ENCODE results near the gene HTT. TPM values are rescaled to one million over a fixed set of nuclear protein-coding genes. Genes with fewer than 3 reads are reported as not detected.
A peak's percentile ranks its signal among the peaks of the same experiment; 100 is the strongest.

The HTT gene
- total and polyA plus RNA-seq, 4 donors: 8.6 to 39.8 (median 16.4) TPM

GRCh38 chr4:3039706-3040366, 34.6 kb upstream of the HTT start (continued):
- TF ChIP-seq TAF1 (conservative IDR thresholded peaks at IDR 0.05): no peak
- no peak for TF ChIP-seq HNF4G (IDR thresholded peaks at IDR 0.05)
- no peak for TF ChIP-seq ATF3 (IDR thresholded peaks at IDR 0.05)
- TF ChIP-seq JUND (IDR thresholded peaks at IDR 0.05): no peak
- no peak for TF ChIP-seq FOXA1 (IDR thresholded peaks at IDR 0.05)

GRCh38 chr4:3040452-3041191, 33.9 kb upstream of the HTT start:
- no peaks in the 10 kb centered on the region for H3K36me3 ChIP-seq (ENCODE audit: control insufficient read depth in 4 of 4, insufficient read depth in 3 of 4, low read depth in 1 of 4, low read length in 3 of 4)
- no peaks in the 10 kb centered on the region for H3K27me3 ChIP-seq (ENCODE audit: control insufficient read depth in 4 of 4, insufficient read depth in 4 of 4, low read length in 3 of 4)
- no peaks in the 10 kb centered on the region for H3K9me3 ChIP-seq (ENCODE audit: control insufficient read depth in 4 of 4, low read length in 3 of 4)
- no peak for DNase-seq (ENCODE audit: low spot score)
- H3K9ac ChIP-seq (ENCODE audit: low read depth in 1 of 2, low read length in 2 of 2): no peak overlapping the region
- WGBS: 89% methylated on average over 28 of the region's 28 CpGs
- no peak overlapping the region for H3K4me3 ChIP-seq (ENCODE audit: low read depth in 1 of 3, low read length in 3 of 3)
- TF ChIP-seq TAF1 (conservative IDR thresholded peaks at IDR 0.05): no peak
- TF ChIP-seq FOXA2 (IDR thresholded peaks at IDR 0.05): no peak
- TF ChIP-seq JUND (IDR thresholded peaks at IDR 0.05): no peak
- no peak overlapping the region for H3K27ac ChIP-seq (ENCODE audit: low read depth in 1 of 2, low read length in 2 of 2)
- peaks cover 3 to 31% (median 10%) of the 10 kb centered on the region in 4 donors for H3K4me1 ChIP-seq (ENCODE audit: control insufficient read depth in 4 of 4, insufficient read depth in 4 of 4, low read length in 3 of 4)

- no peaks in the 10 kb centered on the region for H3K36me3 ChIP-seq (ENCODE audit: control insufficient read depth in 4 of 4, insufficient read depth in 3 of 4, low read depth in 1 of 4, low read length in 3 of 4)
- H3K9ac ChIP-seq (ENCODE audit: low read depth in 1 of 2, low read length in 2 of 2): peak overlapping the region in 1 of 2 donors; percentile 5
- H3K4me3 ChIP-seq (ENCODE audit: low read depth in 1 of 3, low read length in 3 of 3): peak overlapping the region; percentile 6 to 45 (median 22)
- 30% methylated on average over 57 of the region's 57 CpGs for WGBS
- H3K4me1 ChIP-seq (ENCODE audit: control insufficient read depth in 4 of 4, insufficient read depth in 4 of 4, low read length in 3 of 4): peaks cover 3 to 31% (median 10%) of the 10 kb centered on the region in 4 donors
- no peaks in the 10 kb centered on the region for H3K27me3 ChIP-seq (ENCODE audit: control insufficient read depth in 4 of 4, insufficient read depth in 4 of 4, low read length in 3 of 4)
- no peak for TF ChIP-seq FOXA2 (IDR thresholded peaks at IDR 0.05)
- no peak for TF ChIP-seq JUND (IDR thresholded peaks at IDR 0.05)
- no peak for TF ChIP-seq NR2F2 (IDR thresholded peaks at IDR 0.05)
- TF ChIP-seq FOXA1 (IDR thresholded peaks at IDR 0.05): no peak
- TF ChIP-seq RXRA (IDR thresholded peaks at IDR 0.05): peak; percentile 80
- TF ChIP-seq HNF4A (conservative IDR thresholded peaks at IDR 0.05): peak in 1 of 2 donors; percentile 23
- no peak for TF ChIP-seq REST (IDR thresholded peaks at IDR 0.05)
- TF ChIP-seq ATF3 (IDR thresholded peaks at IDR 0.05): no peak
- no peak for TF ChIP-seq SP1 (IDR thresholded peaks at IDR 0.05)
- TF ChIP-seq TAF1 (conservative IDR thresholded peaks at IDR 0.05): no peak
- peak in 1 of 2 donors; percentile 7 for TF ChIP-seq RAD21 (IDR thresholded peaks at IDR 0.05)
- TF ChIP-seq MAX (IDR thresholded peaks at IDR 0.05): no peak
- TF ChIP-seq EGR1 (IDR thresholded peaks at IDR 0.05; ENCODE audit: low read depth in 2 of 2): no peak
- no peak for TF ChIP-seq YY1 (IDR thresholded peaks at IDR 0.05)
- TF ChIP-seq GABPA (IDR thresholded peaks at IDR 0.05 in 1 of 2, conservative IDR thresholded peaks at IDR 0.05 in 1 of 2): no peak
- no peak for TF ChIP-seq ZBTB33 (IDR thresholded peaks at IDR 0.05)
- no peak for TF ChIP-seq CTCF (IDR thresholded peaks at IDR 0.05; ENCODE audit: low read depth, low read length, missing input control)
- TF ChIP-seq HNF4G (IDR thresholded peaks at IDR 0.05): no peak
- no peaks in the 10 kb centered on the region for H3K9me3 ChIP-seq (ENCODE audit: control insufficient read depth in 4 of 4, low read length in 3 of 4)
- H3K27ac ChIP-seq (ENCODE audit: low read depth in 1 of 2, low read length in 2 of 2): peak overlapping the region in 1 of 2 donors; percentile 21
- DNase-seq (ENCODE audit: low spot score): peak; percentile 53
Measured at GRCh38 chr4:3041192-3042142, 33.0 kb upstream of the HTT start.
